ENCODE data around the gene C2CD2. TPM values are rescaled to one million over a fixed set of nuclear protein-coding genes. Genes with fewer than 3 reads are reported as not detected.

The C2CD2 gene
- total RNA-seq, 1 donor from 2014 or later = 15.3 TPM

DNA sequence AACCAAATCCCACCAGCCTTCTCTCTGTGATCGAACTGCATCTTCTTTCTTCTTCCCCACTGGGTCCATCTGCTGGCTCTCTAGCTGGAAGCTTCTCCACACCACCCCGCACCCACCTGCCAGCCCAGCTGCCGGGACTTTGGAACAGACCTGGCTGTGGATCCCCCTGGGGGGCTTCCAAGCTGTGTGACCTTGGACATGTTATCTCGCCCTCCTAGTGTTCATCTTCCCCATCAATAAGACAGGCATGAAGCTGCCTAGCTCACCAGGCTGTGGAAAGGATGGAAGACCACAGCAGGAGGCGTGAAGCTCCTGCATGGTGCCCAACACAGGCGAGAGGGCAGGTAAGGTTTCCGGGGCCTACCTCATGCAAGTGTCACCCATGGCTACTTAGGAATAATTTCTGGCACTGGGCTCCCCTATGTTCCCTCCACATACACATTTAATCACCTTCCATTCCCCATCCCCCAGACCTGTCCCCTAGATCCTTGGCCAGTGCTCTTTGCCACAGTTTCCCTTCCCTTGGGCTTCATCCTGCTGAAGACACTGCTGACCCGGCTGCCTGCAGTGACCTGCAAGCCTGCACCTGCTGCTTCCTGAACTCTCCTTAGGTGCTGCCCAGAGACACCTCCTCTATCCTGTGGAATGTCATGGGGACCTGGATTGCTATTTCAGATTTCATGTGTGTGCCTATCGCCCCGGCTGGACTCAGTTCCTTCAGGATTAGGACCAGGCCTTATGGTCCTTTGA is 13.2 kb upstream of the C2CD2 start:
- peak overlapping the region; percentile 43 for H3K27ac Mint-ChIP-seq
- Histone ChIP-seq H3K4me1 (peaks cover 14% of the 10 kb centered on the region), H3K27me3 (no peaks in the 10 kb centered on the region), H3K9ac (no peak overlapping the region), H3K9me3 (ENCODE audit: low read depth) (no peaks in the 10 kb centered on the region), H2AFZ (replicated peaks) (no peak overlapping the region), H3K4me3 (no peak overlapping the region), H4K20me1 (ENCODE audit: low read depth) (no peaks in the 10 kb centered on the region), H3K79me2 (ENCODE audit: low read depth) (no peaks in the 10 kb centered on the region), H3K27ac (no peak overlapping the region), H3K4me2 (no peak overlapping the region), H3F3A (ENCODE audit: low read depth) (peaks cover 11% of the 10 kb centered on the region), H3K36me3 (no peaks in the 10 kb centered on the region)
- H3K4me1 Mint-ChIP-seq = peaks cover 70% of the 10 kb centered on the region
- H3K27me3 Mint-ChIP-seq (ENCODE audit: insufficient read depth, low read depth) = peaks cover 27% of the 10 kb centered on the region
- TF ChIP-seq EZH2 (IDR thresholded peaks at IDR 0.05) = no peak
- TF ChIP-seq, protein P1, sequence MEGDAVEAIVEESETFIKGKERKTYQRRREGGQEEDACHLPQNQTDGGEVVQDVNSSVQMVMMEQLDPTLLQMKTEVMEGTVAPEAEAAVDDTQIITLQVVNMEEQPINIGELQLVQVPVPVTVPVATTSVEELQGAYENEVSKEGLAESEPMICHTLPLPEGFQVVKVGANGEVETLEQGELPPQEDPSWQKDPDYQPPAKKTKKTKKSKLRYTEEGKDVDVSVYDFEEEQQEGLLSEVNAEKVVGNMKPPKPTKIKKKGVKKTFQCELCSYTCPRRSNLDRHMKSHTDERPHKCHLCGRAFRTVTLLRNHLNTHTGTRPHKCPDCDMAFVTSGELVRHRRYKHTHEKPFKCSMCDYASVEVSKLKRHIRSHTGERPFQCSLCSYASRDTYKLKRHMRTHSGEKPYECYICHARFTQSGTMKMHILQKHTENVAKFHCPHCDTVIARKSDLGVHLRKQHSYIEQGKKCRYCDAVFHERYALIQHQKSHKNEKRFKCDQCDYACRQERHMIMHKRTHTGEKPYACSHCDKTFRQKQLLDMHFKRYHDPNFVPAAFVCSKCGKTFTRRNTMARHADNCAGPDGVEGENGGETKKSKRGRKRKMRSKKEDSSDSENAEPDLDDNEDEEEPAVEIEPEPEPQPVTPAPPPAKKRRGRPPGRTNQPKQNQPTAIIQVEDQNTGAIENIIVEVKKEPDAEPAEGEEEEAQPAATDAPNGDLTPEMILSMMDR (IDR thresholded peaks at IDR 0.05) = no peak
- TF ChIP-seq EZH2phosphoT487 (IDR thresholded peaks at IDR 0.05) = no peak
- H3K9me3 Mint-ChIP-seq = peaks cover 2% of the 10 kb centered on the region
- no peaks in the 10 kb centered on the region for H3K36me3 Mint-ChIP-seq
- DNase-seq (ENCODE audit: low spot score) = no peak
- H3K4me3 Mint-ChIP-seq = peak overlapping the region; percentile 12

DNA sequence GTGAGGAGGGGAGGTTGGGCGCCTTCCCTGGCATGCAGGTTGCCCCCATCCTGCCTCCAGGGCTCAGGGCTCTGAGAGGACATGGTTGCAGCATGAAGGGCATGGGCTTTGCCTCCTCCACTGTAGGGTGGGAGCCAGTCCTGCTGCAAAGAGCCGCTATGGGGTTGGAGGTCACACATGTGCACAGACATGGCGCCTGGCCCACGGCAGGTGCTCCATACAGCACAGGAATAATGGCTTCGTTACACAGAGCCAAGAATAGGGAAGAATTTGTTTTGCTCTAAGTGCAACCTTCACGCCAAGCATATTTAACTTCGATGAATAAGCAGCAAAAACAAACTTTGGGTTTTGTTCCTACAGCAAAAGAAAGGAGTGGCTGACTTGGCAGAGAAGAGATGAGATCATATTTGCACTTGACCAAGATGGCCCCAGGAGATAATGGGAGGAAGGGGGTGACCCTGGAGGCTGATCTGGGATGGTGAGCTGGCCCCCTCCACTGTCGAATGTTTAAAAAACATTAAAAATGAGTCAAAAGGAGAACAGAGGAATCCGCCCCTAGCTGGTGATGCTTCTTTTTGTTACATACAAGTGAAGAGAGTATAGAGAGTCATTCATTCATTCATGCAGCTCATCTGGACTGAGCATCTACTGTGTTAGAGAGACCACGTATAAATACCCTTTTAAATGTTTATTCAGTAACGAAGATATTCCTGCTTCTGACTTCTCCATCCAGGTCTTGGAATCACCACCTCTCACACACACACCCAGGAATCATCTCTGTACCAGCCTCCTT is 12.4 kb upstream of the C2CD2 start:
- Mint-ChIP-seq H3K36me3 (no peaks in the 10 kb centered on the region), H3K27me3 (ENCODE audit: insufficient read depth, low read depth) (peaks cover 25% of the 10 kb centered on the region), H3K27ac (peak overlapping the region; percentile 43), H3K4me3 (peak overlapping the region; percentile 23), H3K4me1 (peaks cover 73% of the 10 kb centered on the region), H3K9me3 (peaks cover 2% of the 10 kb centered on the region)
- H3F3A ChIP-seq (ENCODE audit: low read depth) = peaks cover 18% of the 10 kb centered on the region
- H3K4me2 ChIP-seq = no peak overlapping the region
- no peak overlapping the region for H3K9ac ChIP-seq
- DNase-seq (ENCODE audit: low spot score) = no peak
- no peak overlapping the region for H3K27ac ChIP-seq
- peaks cover 22% of the 10 kb centered on the region for H3K4me1 ChIP-seq
- H2AFZ ChIP-seq (replicated peaks) = no peak overlapping the region
- no peaks in the 10 kb centered on the region for H3K9me3 ChIP-seq (ENCODE audit: low read depth)
- H4K20me1 ChIP-seq (ENCODE audit: low read depth) = no peaks in the 10 kb centered on the region
- no peak overlapping the region for H3K4me3 ChIP-seq
- H3K79me2 ChIP-seq (ENCODE audit: low read depth) = no peaks in the 10 kb centered on the region
- H3K27me3 ChIP-seq = no peaks in the 10 kb centered on the region
- TF ChIP-seq EZH2 (IDR thresholded peaks at IDR 0.05) (no peak), EZH2phosphoT487 (IDR thresholded peaks at IDR 0.05) (no peak)
- TF ChIP-seq, protein P1 (IDR thresholded peaks at IDR 0.05) = no peak
- H3K36me3 ChIP-seq = no peaks in the 10 kb centered on the region

DNA sequence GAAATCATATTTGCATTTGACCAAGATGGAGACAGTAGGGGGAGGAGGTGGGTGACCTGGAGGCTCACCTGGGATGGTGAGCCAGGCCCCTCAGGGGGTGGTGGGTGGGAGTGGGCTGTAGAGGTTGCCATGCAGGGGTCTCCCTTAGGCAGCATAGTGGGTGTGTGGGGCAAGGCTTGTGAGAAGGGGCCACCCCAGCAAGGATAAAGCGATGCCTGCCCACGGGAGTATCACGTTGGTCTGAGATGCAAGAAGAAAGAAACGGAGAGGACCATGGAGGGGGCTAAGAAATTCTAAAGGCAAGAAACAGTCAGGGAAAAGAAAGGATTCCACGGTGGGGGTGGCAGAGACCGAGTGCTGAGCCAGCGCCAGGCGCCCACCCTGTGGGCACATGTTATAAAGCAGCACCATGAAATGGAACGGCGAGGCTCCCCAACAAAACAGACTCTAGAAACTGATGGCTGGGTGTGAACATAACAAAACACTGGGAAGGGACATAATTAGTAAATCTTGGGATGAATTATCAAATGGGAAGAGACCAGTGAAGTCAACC is 11.7 kb upstream of the C2CD2 start:
- Mint-ChIP-seq H3K27me3 (ENCODE audit: insufficient read depth, low read depth) (peaks cover 25% of the 10 kb centered on the region), H3K36me3 (no peaks in the 10 kb centered on the region), H3K9me3 (peaks cover 2% of the 10 kb centered on the region), H3K4me3 (peak overlapping the region; percentile 23), H3K27ac (no peak overlapping the region), H3K4me1 (peaks cover 69% of the 10 kb centered on the region)
- peaks cover 18% of the 10 kb centered on the region for H3F3A ChIP-seq (ENCODE audit: low read depth)
- no peak overlapping the region for H3K4me3 ChIP-seq
- H3K27ac ChIP-seq = no peak overlapping the region
- no peaks in the 10 kb centered on the region for H4K20me1 ChIP-seq (ENCODE audit: low read depth)
- TF ChIP-seq, protein P1 (IDR thresholded peaks at IDR 0.05) = no peak
- TF ChIP-seq EZH2phosphoT487 (IDR thresholded peaks at IDR 0.05) (no peak), EZH2 (IDR thresholded peaks at IDR 0.05) (no peak)
- H3K9ac ChIP-seq = no peak overlapping the region
- no peaks in the 10 kb centered on the region for H3K79me2 ChIP-seq (ENCODE audit: low read depth)
- H3K9me3 ChIP-seq (ENCODE audit: low read depth) = no peaks in the 10 kb centered on the region
- no peaks in the 10 kb centered on the region for H3K36me3 ChIP-seq
- no peak overlapping the region for H2AFZ ChIP-seq (replicated peaks)
- DNase-seq (ENCODE audit: low spot score) = no peak
- no peaks in the 10 kb centered on the region for H3K27me3 ChIP-seq
- H3K4me1 ChIP-seq = peaks cover 27% of the 10 kb centered on the region
- H3K4me2 ChIP-seq = no peak overlapping the region

All from neural progenitor cell (in vitro differentiated cells).